Measurements from ENCODE around the gene TTLL13. TPM values are rescaled to one million over a fixed set of nuclear protein-coding genes. Genes with fewer than 3 reads are reported as not detected.

TTLL13 gene
- total RNA-seq, 2 experiments from 2014 or later = 0.41 to 0.54 TPM

- no peak overlapping the region for H3K27ac Mint-ChIP-seq
- H3K4me3 Mint-ChIP-seq = no peak overlapping the region
- H3K36me3 Mint-ChIP-seq = peaks cover 21% of the 10 kb centered on the region
Observed at GRCh38 chr15:90227336-90227735, 22.0 kb upstream of the TTLL13 start.

GRCh38 chr15:90227816-90228772 is 21.3 kb upstream of the TTLL13 start:
- H3K4me1 Mint-ChIP-seq = peaks cover 22% of the 10 kb centered on the region
- H3K27ac Mint-ChIP-seq = no peak overlapping the region
- no peaks in the 10 kb centered on the region for H3K9me3 Mint-ChIP-seq
- H3K4me3 Mint-ChIP-seq = no peak overlapping the region
- peaks cover 26% of the 10 kb centered on the region for H3K36me3 Mint-ChIP-seq
- no peaks in the 10 kb centered on the region for H3K27me3 Mint-ChIP-seq
- DNase-seq = no peak

More at GRCh38 chr15:90227336-90227735, 22.0 kb upstream of the TTLL13 start:
- no peaks in the 10 kb centered on the region for H3K9me3 Mint-ChIP-seq
- no peaks in the 10 kb centered on the region for H3K27me3 Mint-ChIP-seq
- peaks cover 22% of the 10 kb centered on the region for H3K4me1 Mint-ChIP-seq
- DNase-seq = no peak

- Mint-ChIP-seq H3K27ac (no peak overlapping the region), H3K9me3 (no peaks in the 10 kb centered on the region), H3K27me3 (no peaks in the 10 kb centered on the region), H3K4me1 (peaks cover 22% of the 10 kb centered on the region), H3K4me3 (no peak overlapping the region), H3K36me3 (peaks cover 26% of the 10 kb centered on the region)
- no peak for DNase-seq
Observed at GRCh38 chr15:90228960-90229359, 20.4 kb upstream of the TTLL13 start.

- Mint-ChIP-seq H3K36me3 (peaks cover 26% of the 10 kb centered on the region), H3K4me3 (peak overlapping the region; percentile 95), H3K27me3 (no peaks in the 10 kb centered on the region), H3K9me3 (no peaks in the 10 kb centered on the region), H3K4me1 (peaks cover 27% of the 10 kb centered on the region), H3K27ac (peak overlapping the region; percentile 88)
- no peak for DNase-seq
Observed at GRCh38 chr15:90230071-90230494, 19.3 kb upstream of the TTLL13 start.

- H3K27ac Mint-ChIP-seq = peak overlapping the region; percentile 88
- no peaks in the 10 kb centered on the region for H3K9me3 Mint-ChIP-seq
- H3K4me3 Mint-ChIP-seq = peak overlapping the region; percentile 95
- no peaks in the 10 kb centered on the region for H3K27me3 Mint-ChIP-seq
- H3K4me1 Mint-ChIP-seq = peaks cover 28% of the 10 kb centered on the region
- H3K36me3 Mint-ChIP-seq = peaks cover 26% of the 10 kb centered on the region
- DNase-seq = no peak
Observed at GRCh38 chr15:90230610-90231009, 18.7 kb upstream of the TTLL13 start.

GRCh38 chr15:90231028-90232017 is 18.0 kb upstream of the TTLL13 start:
- H3K9me3 Mint-ChIP-seq = no peaks in the 10 kb centered on the region
- H3K27ac Mint-ChIP-seq = peak overlapping the region; percentile 88
- no peaks in the 10 kb centered on the region for H3K27me3 Mint-ChIP-seq
- H3K4me3 Mint-ChIP-seq = peak overlapping the region; percentile 95
- DNase-seq = peak; percentile 69
- H3K4me1 Mint-ChIP-seq = peaks cover 28% of the 10 kb centered on the region
- peaks cover 27% of the 10 kb centered on the region for H3K36me3 Mint-ChIP-seq

- H3K9me3 Mint-ChIP-seq = no peaks in the 10 kb centered on the region
- H3K4me1 Mint-ChIP-seq = peaks cover 28% of the 10 kb centered on the region
- H3K4me3 Mint-ChIP-seq = peak overlapping the region; percentile 95
- no peaks in the 10 kb centered on the region for H3K27me3 Mint-ChIP-seq
- peaks cover 31% of the 10 kb centered on the region for H3K36me3 Mint-ChIP-seq
- H3K27ac Mint-ChIP-seq = peak overlapping the region; percentile 88
- DNase-seq = no peak
Observed at GRCh38 chr15:90232196-90232595, 17.2 kb upstream of the TTLL13 start.

GRCh38 chr15:90232941-90233386 is 16.4 kb upstream of the TTLL13 start:
- H3K4me1 Mint-ChIP-seq = peaks cover 28% of the 10 kb centered on the region
- no peaks in the 10 kb centered on the region for H3K9me3 Mint-ChIP-seq
- no peaks in the 10 kb centered on the region for H3K27me3 Mint-ChIP-seq
- H3K36me3 Mint-ChIP-seq = peaks cover 31% of the 10 kb centered on the region
- no peak for DNase-seq
- peak overlapping the region; percentile 95 for H3K4me3 Mint-ChIP-seq
- H3K27ac Mint-ChIP-seq = peak overlapping the region; percentile 88

GRCh38 chr15:90233387-90234095 is 15.8 kb upstream of the TTLL13 start, which contains the start of gene CIB1:
Gene CIB1 (minus strand): TSS chr15:90233941. CDS start chr15:90233885, 56 bp downstream.
- peaks cover 31% of the 10 kb centered on the region for H3K4me1 Mint-ChIP-seq
- peak within 1 kb of the TSS; percentile 88 for H3K27ac Mint-ChIP-seq
- peak; percentile 99 for DNase-seq
- H3K27me3 Mint-ChIP-seq = no peaks in the 10 kb centered on the region
- H3K4me3 Mint-ChIP-seq = peak within 1 kb of the TSS; percentile 95
- H3K9me3 Mint-ChIP-seq = no peaks in the 10 kb centered on the region
- H3K36me3 Mint-ChIP-seq = peaks cover 36% of the 10 kb centered on the region

- no peaks in the 10 kb centered on the region for H3K27me3 Mint-ChIP-seq
- no peak for DNase-seq
- peaks cover 34% of the 10 kb centered on the region for H3K4me1 Mint-ChIP-seq
- peaks cover 36% of the 10 kb centered on the region for H3K36me3 Mint-ChIP-seq
- H3K4me3 Mint-ChIP-seq = peak within 1 kb of the TSS; percentile 95
- H3K9me3 Mint-ChIP-seq = no peaks in the 10 kb centered on the region
- peak within 1 kb of the TSS; percentile 88 for H3K27ac Mint-ChIP-seq
Observed at GRCh38 chr15:90234096-90234988, 15.0 kb upstream of the TTLL13 start, which contains the start of gene GDPGP1. Gene GDPGP1 (plus strand): TSS chr15:90234209. CDS start chr15:90240909, 6,700 bp downstream.

- Mint-ChIP-seq H3K27me3 (no peaks in the 10 kb centered on the region), H3K36me3 (peaks cover 10% of the 10 kb centered on the region), H3K27ac (peak overlapping the region; percentile 59), H3K4me3 (no peak overlapping the region), H3K4me1 (peaks cover 16% of the 10 kb centered on the region), H3K9me3 (no peaks in the 10 kb centered on the region)
- no peak for DNase-seq
Observed at GRCh38 chr15:90239371-90239770, 10.0 kb upstream of the TTLL13 start.

GRCh38 chr15:90240856-90241255 is 8.5 kb upstream of the TTLL13 start:
- H3K4me1 Mint-ChIP-seq = peaks cover 10% of the 10 kb centered on the region
- H3K27ac Mint-ChIP-seq = no peak overlapping the region
- DNase-seq = no peak
- H3K9me3 Mint-ChIP-seq = no peaks in the 10 kb centered on the region
- H3K36me3 Mint-ChIP-seq = peaks cover 10% of the 10 kb centered on the region
- no peak overlapping the region for H3K4me3 Mint-ChIP-seq
- H3K27me3 Mint-ChIP-seq = no peaks in the 10 kb centered on the region

Measured in activated naive CD8-positive, alpha-beta T cell treated with anti-CD3 and anti-CD28 coated beads for 36 hours (primary cell).